HG02642 (cell line): Measurements from ENCODE around the gene CDC14A.

Source experiments
- ATAC-seq: cut with Tn5 transposase; IDR thresholded peaks from one replicate; pipeline ENCODE4 v1.9.1; 2021; ENCODE audit warnings: mild to moderate bottlenecking; ENCODE audit not compliant: unreplicated experiment, poor library complexity

The CDC14A gene

DNA sequence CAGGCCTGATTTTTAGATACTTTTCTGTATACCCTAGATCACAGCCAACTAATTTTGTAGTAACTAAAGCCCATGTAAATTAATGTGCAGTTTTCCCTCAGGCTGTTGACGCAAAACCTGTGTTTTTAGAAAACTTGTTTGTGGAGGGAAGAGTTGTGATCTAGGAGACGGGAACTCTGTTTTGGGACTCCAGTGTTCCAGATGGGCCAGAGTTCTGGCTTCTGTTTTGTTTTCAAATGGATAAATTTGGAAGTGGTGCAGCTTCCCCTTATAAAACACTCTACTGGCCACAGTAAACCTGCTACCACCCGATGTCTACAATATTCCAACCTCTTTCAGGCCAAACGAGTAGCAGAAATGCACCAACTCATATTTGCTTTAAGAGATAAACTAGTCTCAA is 172.0 kb downstream of the CDC14A start:
- no peak for ATAC-seq

DNA sequence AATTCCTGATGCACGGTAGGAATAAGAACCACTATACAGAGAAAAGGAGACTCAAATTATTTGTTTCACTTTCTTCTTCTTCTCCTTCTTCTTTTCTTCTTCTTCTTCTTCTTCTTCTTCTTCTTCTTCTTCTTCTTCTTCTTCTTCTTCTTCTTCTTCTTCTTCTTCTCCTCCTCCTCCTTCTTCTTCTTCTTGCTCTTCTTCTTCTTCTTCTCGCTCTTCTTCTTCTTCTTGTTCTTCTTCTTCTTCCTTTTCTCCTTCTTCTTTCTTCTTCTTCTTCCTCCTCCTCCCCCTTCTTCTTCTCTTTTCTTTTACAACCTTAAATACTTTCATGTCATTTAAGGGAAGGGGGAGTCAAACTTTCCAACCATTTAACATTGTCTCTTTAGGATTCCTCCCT is 174.6 kb downstream of the CDC14A start:
- ATAC-seq = no peak

DNA sequence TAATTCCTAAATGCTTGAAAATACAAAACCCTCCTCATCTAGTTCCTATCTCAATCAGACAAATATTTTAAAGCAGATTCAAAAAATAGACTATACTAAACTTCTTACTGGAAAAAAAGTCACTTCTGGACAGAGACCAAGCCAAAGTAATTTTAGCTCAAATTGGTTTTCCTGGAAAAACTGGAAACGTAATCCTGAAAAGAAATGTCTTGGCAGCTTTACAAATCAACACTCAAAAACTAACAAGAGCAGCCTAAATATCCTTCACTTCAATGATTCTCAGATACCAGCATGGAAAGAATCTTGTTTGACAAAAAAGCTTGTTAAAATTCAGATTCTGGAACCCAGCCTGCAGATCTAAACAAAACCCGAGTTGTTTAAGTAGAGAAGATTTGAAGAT is 176.6 kb downstream of the CDC14A start:
- ATAC-seq = no peak

DNA sequence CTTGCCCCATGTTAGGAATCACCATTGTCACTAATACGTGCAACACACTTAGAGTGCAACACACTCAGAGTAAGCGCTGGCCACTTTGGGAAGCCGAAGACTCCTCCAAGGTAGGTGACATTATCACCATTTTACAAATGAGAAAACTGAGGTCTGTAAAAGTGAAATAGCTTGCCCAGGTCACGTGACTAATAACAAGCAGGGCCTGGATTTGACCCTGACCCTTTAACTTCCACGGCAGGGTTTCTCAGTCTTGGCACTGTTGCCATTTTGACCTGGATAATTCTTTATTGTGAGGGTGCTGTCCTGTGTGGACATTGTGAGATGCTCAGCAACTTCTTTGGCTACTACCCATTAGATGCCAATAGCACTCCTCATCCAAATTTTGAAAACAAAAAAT is 177.8 kb downstream of the CDC14A start:
- no peak for ATAC-seq

- peak; percentile 92 for ATAC-seq
Measured at GRCh38 chr1:100530880-100531487, 178.7 kb downstream of the CDC14A start.

GRCh38 chr1:100532645-100533044 is 180.3 kb downstream of the CDC14A start:
- no peak for ATAC-seq

DNA sequence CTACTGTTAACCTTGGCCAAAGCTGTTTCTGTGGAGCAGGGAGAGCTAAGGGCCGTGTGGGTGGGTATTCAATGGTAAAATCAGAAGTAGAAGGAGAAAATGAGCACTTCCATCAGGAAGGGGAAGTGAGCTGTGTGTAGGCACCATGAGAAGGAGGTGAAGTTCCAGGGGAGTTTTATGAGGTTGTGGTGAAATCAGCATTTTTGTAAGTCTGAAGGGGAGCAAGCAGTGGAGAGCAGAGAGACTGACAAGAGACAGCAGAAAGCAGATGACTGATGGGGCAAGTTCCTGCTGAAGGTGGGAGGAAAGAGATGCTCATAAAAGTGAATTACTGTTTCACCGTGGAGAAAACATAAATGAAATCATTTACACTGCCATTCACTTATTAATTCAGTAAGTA is 183.0 kb downstream of the CDC14A start:
- no peak for ATAC-seq

DNA sequence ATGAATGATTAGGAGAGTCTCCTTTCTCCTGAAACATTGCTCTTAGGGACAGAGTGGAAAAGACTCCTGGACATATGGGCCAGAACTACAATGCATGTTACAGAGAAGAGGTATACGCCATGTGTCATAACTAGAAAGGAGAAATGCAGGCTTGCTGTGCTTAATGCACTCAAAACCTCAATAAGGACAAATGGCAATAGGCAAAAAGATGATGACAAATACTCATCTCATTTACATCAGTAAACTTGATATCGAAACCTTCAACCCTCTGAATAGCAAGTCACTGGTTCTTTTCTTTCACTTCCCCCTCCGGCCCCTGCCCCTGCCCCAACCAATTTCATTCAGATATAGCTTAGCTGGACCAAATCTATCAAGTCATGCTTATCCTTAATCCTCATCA is 183.7 kb downstream of the CDC14A start:
- peak; percentile 85 for ATAC-seq

- ATAC-seq = no peak
Measured at GRCh38 chr1:100538913-100539835, 186.9 kb downstream of the CDC14A start.

- ATAC-seq = no peak
Measured at GRCh38 chr1:100539836-100540536, 187.7 kb downstream of the CDC14A start.

GRCh38 chr1:100542285-100542684 is 190.0 kb downstream of the CDC14A start:
- ATAC-seq = no peak

- ATAC-seq = peak; percentile 64
Measured at GRCh38 chr1:100543640-100544039, 191.3 kb downstream of the CDC14A start.

DNA sequence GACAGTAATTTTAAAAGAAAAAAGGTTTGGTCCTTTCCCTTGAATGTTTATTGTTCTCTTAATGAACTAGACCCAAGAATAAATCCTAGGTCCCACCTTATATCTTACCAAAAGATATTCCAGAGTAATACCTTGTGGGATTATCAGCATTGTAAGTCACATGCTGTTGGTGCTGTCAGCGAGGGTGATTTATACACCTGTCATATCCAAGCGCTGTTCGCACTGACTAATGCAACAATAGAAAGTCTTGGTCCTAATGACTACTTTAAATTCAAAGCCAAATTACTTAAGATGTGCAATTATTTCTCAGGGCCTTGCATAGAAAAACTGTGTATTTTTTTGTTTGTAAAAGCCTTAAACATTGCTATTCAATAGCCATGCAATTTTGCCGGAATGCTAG is 192.5 kb downstream of the CDC14A start:
- no peak for ATAC-seq

DNA sequence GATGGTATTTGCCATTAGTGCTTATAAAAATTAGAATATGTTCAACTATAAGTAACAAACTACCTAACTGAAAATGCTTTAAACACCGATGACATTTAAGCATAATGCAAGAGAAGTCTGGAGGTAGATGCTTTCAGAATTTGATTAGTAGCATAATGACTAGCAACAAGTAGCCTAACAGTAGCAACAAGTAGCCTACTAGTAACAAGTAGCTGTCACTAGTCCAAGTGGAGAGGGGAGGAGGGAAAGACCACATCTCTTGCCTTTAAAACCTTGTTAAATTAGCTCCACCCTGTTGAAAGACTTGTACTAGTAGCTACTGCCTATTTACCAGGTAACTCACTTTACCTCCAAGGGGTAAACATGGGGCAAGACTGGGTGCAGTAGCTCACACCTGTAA is 193.5 kb downstream of the CDC14A start:
- ATAC-seq = no peak

DNA sequence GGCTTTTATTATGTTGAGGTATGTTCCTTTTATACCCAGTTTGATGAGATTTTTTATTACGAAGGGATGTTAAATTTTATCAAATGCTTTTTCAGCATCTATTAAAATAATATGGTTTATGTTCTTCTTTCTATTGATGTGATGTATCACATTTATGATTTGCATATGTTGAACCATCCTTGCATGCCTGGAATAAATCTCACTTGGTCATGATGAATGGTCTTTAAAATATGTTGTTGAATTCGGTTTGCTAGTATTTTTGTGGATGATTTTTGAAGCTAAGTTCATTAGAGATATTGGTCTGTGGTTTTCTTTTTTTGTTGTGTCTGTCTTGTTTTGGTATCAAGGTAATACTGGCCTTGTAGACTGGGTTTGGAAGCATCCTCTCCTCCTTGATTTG is 199.7 kb downstream of the CDC14A start:
- ATAC-seq = no peak

GRCh38 chr1:100552922-100553321 is 200.6 kb downstream of the CDC14A start:
- no peak for ATAC-seq

DNA sequence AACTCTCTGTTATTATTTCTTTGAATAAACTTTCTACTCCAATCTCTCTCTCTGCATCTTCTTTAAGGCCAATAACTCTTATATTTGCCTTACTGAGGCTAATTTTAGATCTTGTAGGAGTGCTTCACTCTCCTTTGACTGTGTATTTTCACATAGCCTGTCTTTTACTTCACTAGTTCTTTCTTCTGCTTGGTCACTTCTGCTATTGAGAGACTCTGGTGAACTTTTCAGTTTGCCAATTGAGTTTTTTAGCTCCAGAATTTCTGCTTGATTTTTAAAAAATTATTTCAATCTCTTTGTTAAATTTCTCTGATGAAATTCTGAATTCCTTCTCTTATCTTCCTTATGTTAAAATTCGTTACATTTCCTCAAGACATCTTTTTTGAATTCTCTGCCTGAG is 203.9 kb downstream of the CDC14A start:
- ATAC-seq = no peak

DNA sequence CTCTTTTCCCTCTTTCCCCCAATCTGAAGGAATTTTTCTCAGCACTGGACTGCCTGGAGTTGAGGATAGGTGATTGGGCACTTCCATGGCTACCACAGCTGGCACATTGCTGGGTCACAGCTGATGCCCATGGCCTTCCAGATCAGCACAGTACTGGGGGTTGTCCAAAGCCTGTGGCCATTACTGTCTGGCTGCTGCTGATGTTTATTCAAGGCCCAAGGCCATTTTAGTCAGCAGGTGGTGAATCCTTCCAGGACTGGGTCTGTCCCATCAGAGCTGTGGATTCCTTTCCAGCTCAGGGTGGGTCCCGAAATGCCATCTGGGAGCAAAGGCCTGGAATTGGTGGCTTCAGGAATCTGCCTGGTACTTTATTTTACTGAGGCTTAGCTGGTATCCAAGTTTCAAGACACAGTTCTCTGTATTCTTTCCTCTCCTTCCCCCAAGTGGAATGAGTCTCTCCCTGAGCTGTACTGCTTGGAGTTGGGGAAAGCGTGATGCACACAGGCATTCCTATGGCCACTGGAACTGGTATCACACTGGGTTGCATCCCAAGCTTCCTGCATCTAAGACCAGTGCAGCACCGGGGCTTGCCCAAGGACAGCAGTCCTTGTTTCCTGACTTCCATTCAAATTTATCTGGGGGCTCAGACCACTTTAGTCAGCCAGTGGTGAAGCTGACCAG is 204.8 kb downstream of the CDC14A start:
- ATAC-seq = no peak

GRCh38 chr1:100557606-100557953 is 205.3 kb downstream of the CDC14A start:
- ATAC-seq = no peak

GRCh38 chr1:100565533-100565932 is 213.2 kb downstream of the CDC14A start:
- no peak for ATAC-seq
